ENCODE measurements around the gene MCHR1. TPM values are rescaled to one million over a fixed set of nuclear protein-coding genes. Genes with fewer than 3 reads are reported as not detected.

MCHR1 gene
- total RNA-seq, 1 experiment from 2014 or later, result not detected

- in situ Hi-C loops (cut with HindIII; ENCODE audit: low pct_unique_long_range_greater_than_20kb, low sequenced_read_pairs), result no loop called here
- no peak for DNase-seq (ENCODE audit: low read depth)
Observed at GRCh38 chr22:40678493-40679248, 613 bp upstream of the MCHR1 start.

GRCh38 chr22:40679964-40680818, 907 bp downstream of the MCHR1 start:
- in situ Hi-C loops (cut with HindIII; ENCODE audit: low pct_unique_long_range_greater_than_20kb, low sequenced_read_pairs), result no loop called here
- DNase-seq (ENCODE audit: low read depth), result no peak

- in situ Hi-C loops (cut with HindIII; ENCODE audit: low pct_unique_long_range_greater_than_20kb, low sequenced_read_pairs), result no loop called here
- no peak for DNase-seq (ENCODE audit: low read depth)
Observed at GRCh38 chr22:40680819-40681183, 1.5 kb downstream of the MCHR1 start.

- no peak for DNase-seq (ENCODE audit: low read depth)
- in situ Hi-C loops (cut with HindIII; ENCODE audit: low pct_unique_long_range_greater_than_20kb, low sequenced_read_pairs), result no loop called here
Observed at GRCh38 chr22:40681451-40681850, 2.2 kb downstream of the MCHR1 start.

- in situ Hi-C loops (cut with HindIII; ENCODE audit: low pct_unique_long_range_greater_than_20kb, low sequenced_read_pairs), result no loop called here
- DNase-seq (ENCODE audit: low read depth), result no peak
Observed at GRCh38 chr22:40684728-40685127, 5.4 kb downstream of the MCHR1 start.

GRCh38 chr22:40685406-40685805, 6.1 kb downstream of the MCHR1 start:
- DNase-seq (ENCODE audit: low read depth), result no peak
- in situ Hi-C loops (cut with HindIII; ENCODE audit: low pct_unique_long_range_greater_than_20kb, low sequenced_read_pairs), result no loop called here

GRCh38 chr22:40687706-40688105, 8.4 kb downstream of the MCHR1 start:
- DNase-seq (ENCODE audit: low read depth), result no peak
- in situ Hi-C loops (cut with HindIII; ENCODE audit: low pct_unique_long_range_greater_than_20kb, low sequenced_read_pairs), result no loop called here

- in situ Hi-C loops (cut with HindIII; ENCODE audit: low pct_unique_long_range_greater_than_20kb, low sequenced_read_pairs), result no loop called here
- no peak for DNase-seq (ENCODE audit: low read depth)
Observed at GRCh38 chr22:40690370-40690769, 11.1 kb downstream of the MCHR1 start.

- in situ Hi-C loops (cut with HindIII; ENCODE audit: low pct_unique_long_range_greater_than_20kb, low sequenced_read_pairs), result no loop called here
- no peak for DNase-seq (ENCODE audit: low read depth)
Observed at GRCh38 chr22:40691532-40691931, 12.2 kb downstream of the MCHR1 start.

- DNase-seq (ENCODE audit: low read depth), result no peak
- in situ Hi-C loops (cut with HindIII; ENCODE audit: low pct_unique_long_range_greater_than_20kb, low sequenced_read_pairs), result no loop called here
Observed at GRCh38 chr22:40694411-40694810, 15.1 kb downstream of the MCHR1 start.

- no peak for DNase-seq (ENCODE audit: low read depth)
- in situ Hi-C loops (cut with HindIII; ENCODE audit: low pct_unique_long_range_greater_than_20kb, low sequenced_read_pairs), result no loop called here
Observed at GRCh38 chr22:40701274-40701673, 22.0 kb downstream of the MCHR1 start.

GRCh38 chr22:40703174-40703573, 23.9 kb downstream of the MCHR1 start:
- in situ Hi-C loops (cut with HindIII; ENCODE audit: low pct_unique_long_range_greater_than_20kb, low sequenced_read_pairs), result no loop called here
- peak; percentile 47 for DNase-seq (ENCODE audit: low read depth)

GRCh38 chr22:40703736-40704135, 24.5 kb downstream of the MCHR1 start:
- DNase-seq (ENCODE audit: low read depth), result no peak
- in situ Hi-C loops (cut with HindIII; ENCODE audit: low pct_unique_long_range_greater_than_20kb, low sequenced_read_pairs), result no loop called here

GRCh38 chr22:40705918-40706682, 26.8 kb downstream of the MCHR1 start:
- in situ Hi-C loops (cut with HindIII; ENCODE audit: low pct_unique_long_range_greater_than_20kb, low sequenced_read_pairs), result no loop called here

GRCh38 chr22:40707154-40707553, 27.9 kb downstream of the MCHR1 start:
- no peak for DNase-seq (ENCODE audit: low read depth)
- in situ Hi-C loops (cut with HindIII; ENCODE audit: low pct_unique_long_range_greater_than_20kb, low sequenced_read_pairs), result no loop called here

More at GRCh38 chr22:40705918-40706682, 26.8 kb downstream of the MCHR1 start:
- DNase-seq (ENCODE audit: low read depth), result no peak

- in situ Hi-C loops (cut with HindIII; ENCODE audit: low pct_unique_long_range_greater_than_20kb, low sequenced_read_pairs), result no loop called here
- no peak for DNase-seq (ENCODE audit: low read depth)
Observed at GRCh38 chr22:40708177-40708576, 28.9 kb downstream of the MCHR1 start.

GRCh38 chr22:40709752-40710413, 30.6 kb downstream of the MCHR1 start:
- in situ Hi-C loops (cut with HindIII; ENCODE audit: low pct_unique_long_range_greater_than_20kb, low sequenced_read_pairs), result no loop called here
- no peak for DNase-seq (ENCODE audit: low read depth)

- no peak for DNase-seq (ENCODE audit: low read depth)
- in situ Hi-C loops (cut with HindIII; ENCODE audit: low pct_unique_long_range_greater_than_20kb, low sequenced_read_pairs), result no loop called here
Observed at GRCh38 chr22:40712311-40712710, 33.0 kb downstream of the MCHR1 start.
